Gastroesophageal sphincter (tissue), 4 donors: Measurements from ENCODE around the gene LSAMP. TPM values are rescaled to one million over a fixed set of nuclear protein-coding genes. Genes with fewer than 3 reads are reported as not detected.

ENCODE experiments used
- ATAC-seq: fragments of 150-250 bp; one replicate; pipeline ENCODE4 v1.9.1; 2016; ENCODE audit warnings: mild to moderate bottlenecking, moderate library complexity
- H3K27ac ChIP-seq, 4 donors: fragments of 200-600 bp; sonication (generic) in 3 of 4; 1 replicate in 3 of 4; 2 replicates in 1 of 4; pipeline ENCODE4 v1.5.1; 2016 to 2019
- H3K27me3 ChIP-seq: fragments of 200-600 bp; sonication (generic); one replicate; pipeline ENCODE4 v1.5.1; 2019
- H3K36me3 ChIP-seq, 2 donors: fragments of 200-600 bp; sonication (generic); one replicate each; pipeline ENCODE4 v1.5.1; 2019; ENCODE audit warnings: control low read depth in 1 of 2
- H3K4me1 ChIP-seq, 3 donors: fragments of 200-600 bp; sonication (generic); 1 replicate in 2 of 3; 2 replicates in 1 of 3; pipeline ENCODE4 v1.5.1; 2016 to 2019; ENCODE audit warnings: control low read depth in 2 of 3
- H3K4me3 ChIP-seq, 2 donors: fragments of 200-600 bp; sonication (generic); one replicate each; pipeline ENCODE4 v1.5.1; 2019; ENCODE audit warnings: mild to moderate bottlenecking in 1 of 2, moderate library complexity in 1 of 2
- H3K9me3 ChIP-seq, 3 donors: fragments of 200-600 bp; sonication (generic); one replicate each; pipeline ENCODE4 v1.5.1; 2017 to 2019; ENCODE audit warnings: control low read depth in 2 of 3
- EP300 ChIP-seq: sonication (generic); formaldehyde crosslinking; IDR thresholded peaks from one replicate; pipeline ENCODE4 v1.6.1; 2017; ENCODE audit warnings: antibody characterized with exemption, mild to moderate bottlenecking
- POLR2A ChIP-seq, 2 donors: fragments of 450-650 bp; IDR thresholded peaks; one replicate each; pipeline ENCODE4 v1.6.1; 2017; ENCODE audit warnings: antibody characterized with exemption in 2 of 2, mild to moderate bottlenecking in 2 of 2, moderate library complexity in 1 of 2
- POLR2AphosphoS5 ChIP-seq: sonication (generic); formaldehyde crosslinking; IDR thresholded peaks from one replicate; pipeline ENCODE4 v1.6.1; 2017; ENCODE audit warnings: antibody characterized with exemption
- WGBS, 2 donors: methylation state at CpG; one replicate each; pipeline ENCODE4 v1.1.5; 2018; ENCODE audit warnings: low coverage in 1 of 2; 5-methylcytosine and 5-hydroxymethylcytosine counted together
- total RNA-seq, 4 donors: library from RNA; depleted of rRNA; stranded (reverse); fragments of >200 nt; gene quantifications; one replicate each; pipeline ENCODE4 v1.1.0, GENCODE V29; 2016
- TF ChIP-seq, protein P1 (sequence below), 4 experiments: fragments of 200-600 bp in 2 of 4; fragments of 450-650 bp in 2 of 4; sonication (generic) in 1 of 4; IDR thresholded peaks; one replicate each; pipeline ENCODE4 v1.5.1; 2017 to 2019; ENCODE audit warnings: antibody characterized with exemption in 4 of 4, mild to moderate bottlenecking in 2 of 4, moderate library complexity in 2 of 4

LSAMP gene
- total RNA-seq, 4 donors from 2014 or later: 1.5 to 9.3 (median 3.6) TPM

GRCh38 chr3:116280130-116280740 is 165.1 kb downstream of the LSAMP start:
- Histone ChIP-seq H3K36me3 (no peaks in the 10 kb centered on the region), H3K27me3 (no peaks in the 10 kb centered on the region), H3K4me3 (no peak overlapping the region), H3K4me1 (no peaks in the 10 kb centered on the region), H3K9me3 (no peaks in the 10 kb centered on the region), H3K27ac (no peak overlapping the region)
- TF ChIP-seq POLR2AphosphoS5 (no peak), POLR2A (IDR thresholded peaks at IDR 0.05) (no peak), EP300 (no peak)
- TF ChIP-seq, protein P1, sequence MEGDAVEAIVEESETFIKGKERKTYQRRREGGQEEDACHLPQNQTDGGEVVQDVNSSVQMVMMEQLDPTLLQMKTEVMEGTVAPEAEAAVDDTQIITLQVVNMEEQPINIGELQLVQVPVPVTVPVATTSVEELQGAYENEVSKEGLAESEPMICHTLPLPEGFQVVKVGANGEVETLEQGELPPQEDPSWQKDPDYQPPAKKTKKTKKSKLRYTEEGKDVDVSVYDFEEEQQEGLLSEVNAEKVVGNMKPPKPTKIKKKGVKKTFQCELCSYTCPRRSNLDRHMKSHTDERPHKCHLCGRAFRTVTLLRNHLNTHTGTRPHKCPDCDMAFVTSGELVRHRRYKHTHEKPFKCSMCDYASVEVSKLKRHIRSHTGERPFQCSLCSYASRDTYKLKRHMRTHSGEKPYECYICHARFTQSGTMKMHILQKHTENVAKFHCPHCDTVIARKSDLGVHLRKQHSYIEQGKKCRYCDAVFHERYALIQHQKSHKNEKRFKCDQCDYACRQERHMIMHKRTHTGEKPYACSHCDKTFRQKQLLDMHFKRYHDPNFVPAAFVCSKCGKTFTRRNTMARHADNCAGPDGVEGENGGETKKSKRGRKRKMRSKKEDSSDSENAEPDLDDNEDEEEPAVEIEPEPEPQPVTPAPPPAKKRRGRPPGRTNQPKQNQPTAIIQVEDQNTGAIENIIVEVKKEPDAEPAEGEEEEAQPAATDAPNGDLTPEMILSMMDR (IDR thresholded peaks at IDR 0.05): no peak
- WGBS, 2 donors: 60 to 83% methylated on average over 1 to 5 of the region's 5 CpGs
- ATAC-seq: no peak

- Histone ChIP-seq H3K4me1 (no peaks in the 10 kb centered on the region), H3K36me3 (no peaks in the 10 kb centered on the region), H3K9me3 (no peaks in the 10 kb centered on the region), H3K27ac (no peak overlapping the region), H3K4me3 (no peak overlapping the region), H3K27me3 (no peaks in the 10 kb centered on the region)
- no peak for TF ChIP-seq EP300
- TF ChIP-seq POLR2A (IDR thresholded peaks at IDR 0.05): no peak
- TF ChIP-seq, protein P1 (IDR thresholded peaks at IDR 0.05): no peak
- TF ChIP-seq POLR2AphosphoS5: no peak
- no peak for ATAC-seq
- 83 to 94% methylated on average over 3 of the region's 3 CpGs for WGBS, 2 donors
These were observed 168.6 kb downstream of the LSAMP start for GRCh38 chr3:116276675-116277074.

DNA sequence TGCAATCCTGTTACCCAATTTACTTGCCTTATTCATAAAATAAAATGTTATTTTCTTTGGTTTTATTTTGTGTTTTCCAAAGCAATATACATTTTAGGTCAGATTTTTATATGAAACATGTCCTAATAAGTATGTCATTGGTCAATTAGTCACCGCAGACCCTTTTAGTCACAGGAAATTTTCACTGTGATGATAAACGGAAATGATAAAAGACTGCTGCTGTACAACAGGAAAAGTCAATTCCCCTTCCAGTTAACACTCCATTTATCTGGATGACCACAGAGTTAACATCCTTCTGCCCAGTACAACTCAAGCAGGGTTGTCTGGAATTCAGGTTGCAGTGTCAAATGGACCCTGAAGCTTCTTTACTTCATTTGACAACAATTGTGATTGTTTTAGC is 175.2 kb downstream of the LSAMP start:
- H3K27ac ChIP-seq: no peak overlapping the region
- 53 to 64% methylated on average over 2 of the region's 2 CpGs for WGBS, 2 donors
- TF ChIP-seq POLR2AphosphoS5 (no peak), EP300 (no peak), POLR2A (IDR thresholded peaks at IDR 0.05) (no peak)
- TF ChIP-seq, protein P1 (IDR thresholded peaks at IDR 0.05): no peak
- H3K9me3 ChIP-seq: no peaks in the 10 kb centered on the region
- no peaks in the 10 kb centered on the region for H3K4me1 ChIP-seq
- H3K36me3 ChIP-seq: no peaks in the 10 kb centered on the region
- H3K4me3 ChIP-seq: no peak overlapping the region
- no peaks in the 10 kb centered on the region for H3K27me3 ChIP-seq
- no peak for ATAC-seq

DNA sequence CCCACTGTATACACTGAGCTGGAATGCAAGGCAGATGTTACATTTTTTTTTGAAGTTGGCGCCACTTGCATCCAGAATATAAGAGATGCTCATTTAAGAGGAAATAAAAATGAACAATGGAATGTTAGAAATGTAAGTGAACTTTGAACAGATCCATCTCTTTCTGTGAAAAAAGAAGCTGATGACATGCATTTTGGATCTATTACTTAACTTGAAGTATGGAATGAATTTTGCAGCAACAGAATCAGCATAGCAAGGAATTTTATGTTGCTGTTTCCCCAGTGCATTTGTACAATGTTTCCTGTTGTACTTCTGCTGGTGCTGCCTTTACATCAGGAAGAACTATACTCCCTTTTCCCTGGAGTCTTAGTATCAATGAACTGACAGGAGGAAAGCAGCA is 178.2 kb downstream of the LSAMP start:
- Histone ChIP-seq H3K36me3 (no peaks in the 10 kb centered on the region), H3K4me3 (no peak overlapping the region), H3K9me3 (no peaks in the 10 kb centered on the region), H3K27ac (no peak overlapping the region), H3K27me3 (no peaks in the 10 kb centered on the region), H3K4me1 (no peaks in the 10 kb centered on the region)
- 92 to 100% methylated on average over 1 of the region's 1 CpG for WGBS, 2 donors
- no peak for ATAC-seq
- TF ChIP-seq POLR2AphosphoS5: no peak
- TF ChIP-seq POLR2A (IDR thresholded peaks at IDR 0.05): no peak
- TF ChIP-seq, protein P1 (IDR thresholded peaks at IDR 0.05): no peak
- no peak for TF ChIP-seq EP300

DNA sequence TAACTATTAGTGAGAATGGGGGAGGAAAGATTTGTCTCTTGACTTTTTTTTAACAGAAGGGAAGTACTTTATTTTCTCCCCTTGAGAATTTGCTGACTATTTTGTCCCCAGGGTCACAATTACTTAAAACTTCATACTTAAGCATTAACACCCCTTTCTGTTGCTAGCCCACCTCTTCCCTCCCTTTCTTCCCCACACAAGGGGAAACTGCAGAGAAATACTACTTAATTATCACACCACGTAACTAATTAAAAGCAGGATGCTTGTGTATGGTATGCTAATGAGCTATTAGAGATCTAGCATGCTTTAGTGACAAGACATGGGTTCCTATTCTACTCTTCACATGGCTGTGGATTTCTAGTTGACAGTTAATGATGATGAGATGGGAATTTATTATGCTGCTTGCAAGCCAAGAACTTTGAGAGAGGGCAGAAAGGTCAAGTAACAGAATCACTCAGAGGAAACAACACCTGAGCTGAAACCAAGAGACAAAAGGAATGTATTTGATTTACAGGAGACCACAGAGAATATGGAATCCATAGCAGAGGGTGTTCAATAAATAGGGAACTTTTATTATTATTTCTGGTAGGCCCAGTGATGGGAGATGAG is 179.2 kb downstream of the LSAMP start:
- H3K4me3 ChIP-seq: no peak overlapping the region
- no peaks in the 10 kb centered on the region for H3K4me1 ChIP-seq
- ATAC-seq: no peak
- no peaks in the 10 kb centered on the region for H3K36me3 ChIP-seq
- no peak overlapping the region for H3K27ac ChIP-seq
- H3K27me3 ChIP-seq: no peaks in the 10 kb centered on the region
- H3K9me3 ChIP-seq: no peaks in the 10 kb centered on the region
- WGBS, 2 donors: 93 to 100% methylated on average over 1 of the region's 1 CpG
- TF ChIP-seq, protein P1 (IDR thresholded peaks at IDR 0.05): no peak
- TF ChIP-seq POLR2A (IDR thresholded peaks at IDR 0.05): no peak
- no peak for TF ChIP-seq EP300
- no peak for TF ChIP-seq POLR2AphosphoS5
